GM13977 (cell line): ENCODE data around the gene PTTG1IP.
"Not testable (repeated sequence)": the region's sequence is repeated elsewhere in the genome, so short reads cannot be mapped to it uniquely, and the experiment has no call there.

Experiments
- DNase-seq: peaks from one replicate; pipeline ENCODE4 v3.0.0; 2012; ENCODE audit warnings: low spot score
- in situ Hi-C: fragments of 300-500 bp; cut with MboI; formaldehyde crosslinking; loops from one replicate; pipeline ENCODE4 v1.12.0; 2022; ENCODE audit warnings: low sequenced_read_pairs, low pct_unique_long_range_greater_than_20kb, mixed read lengths, inconsistent platforms; ENCODE audit not compliant: unreplicated experiment
- TF ChIP-seq, protein P1 (sequence below): IDR thresholded peaks from 2 replicates; pipeline ENCODE4 v1.5.1; 2012; ENCODE audit warnings: mild to moderate bottlenecking, control low read depth; ENCODE audit not compliant: insufficient read depth; ENCODE audit errors: extremely low read depth, missing control alignments

PTTG1IP gene

DNA sequence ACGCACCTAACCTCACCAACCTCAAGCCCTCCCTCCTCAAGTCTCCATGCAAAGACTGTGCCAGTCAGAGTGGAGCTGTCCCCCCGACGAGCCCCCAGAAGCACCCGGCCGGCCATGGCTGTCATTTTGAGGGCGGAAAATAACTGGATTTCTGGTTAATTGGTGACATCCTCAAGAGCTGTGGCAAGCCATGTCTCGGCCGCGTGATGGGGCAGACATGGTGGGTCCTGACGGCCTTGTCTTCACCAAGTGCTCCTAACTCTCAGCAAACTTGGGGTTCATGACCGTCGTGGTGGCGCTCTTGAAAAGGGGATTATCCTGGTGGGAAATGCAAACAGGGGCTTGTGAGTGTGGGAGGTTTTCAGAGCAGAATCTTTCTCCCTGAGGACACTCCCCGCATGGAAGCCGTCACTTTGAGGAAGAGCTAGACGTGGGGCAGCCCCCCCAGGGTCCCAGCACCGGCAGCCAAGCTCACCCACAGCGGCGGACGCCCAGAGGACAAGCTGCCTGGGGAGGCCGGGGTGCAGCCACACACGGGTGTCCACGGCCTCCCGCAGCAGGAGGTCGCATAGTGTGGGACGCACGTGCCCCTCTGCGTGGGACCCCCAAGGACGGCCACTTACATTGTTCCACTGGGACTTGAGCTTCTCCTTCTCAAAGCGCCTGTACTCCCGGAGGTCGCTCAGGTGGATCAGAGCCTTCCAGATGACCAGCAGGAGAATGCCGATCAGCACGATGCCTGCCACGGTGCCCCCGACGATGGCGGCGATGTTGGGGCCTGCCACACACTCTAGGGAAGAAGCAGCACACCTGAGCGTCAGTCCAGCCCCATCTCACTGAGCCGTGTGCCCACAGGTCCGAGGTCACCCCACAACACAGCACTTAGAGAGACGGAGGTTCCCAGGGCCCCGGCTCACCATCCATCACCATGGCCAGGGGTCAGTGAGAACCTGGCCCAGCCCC is 12.9 kb upstream of the PTTG1IP start:
- no peak for DNase-seq
- TF ChIP-seq, protein P1, sequence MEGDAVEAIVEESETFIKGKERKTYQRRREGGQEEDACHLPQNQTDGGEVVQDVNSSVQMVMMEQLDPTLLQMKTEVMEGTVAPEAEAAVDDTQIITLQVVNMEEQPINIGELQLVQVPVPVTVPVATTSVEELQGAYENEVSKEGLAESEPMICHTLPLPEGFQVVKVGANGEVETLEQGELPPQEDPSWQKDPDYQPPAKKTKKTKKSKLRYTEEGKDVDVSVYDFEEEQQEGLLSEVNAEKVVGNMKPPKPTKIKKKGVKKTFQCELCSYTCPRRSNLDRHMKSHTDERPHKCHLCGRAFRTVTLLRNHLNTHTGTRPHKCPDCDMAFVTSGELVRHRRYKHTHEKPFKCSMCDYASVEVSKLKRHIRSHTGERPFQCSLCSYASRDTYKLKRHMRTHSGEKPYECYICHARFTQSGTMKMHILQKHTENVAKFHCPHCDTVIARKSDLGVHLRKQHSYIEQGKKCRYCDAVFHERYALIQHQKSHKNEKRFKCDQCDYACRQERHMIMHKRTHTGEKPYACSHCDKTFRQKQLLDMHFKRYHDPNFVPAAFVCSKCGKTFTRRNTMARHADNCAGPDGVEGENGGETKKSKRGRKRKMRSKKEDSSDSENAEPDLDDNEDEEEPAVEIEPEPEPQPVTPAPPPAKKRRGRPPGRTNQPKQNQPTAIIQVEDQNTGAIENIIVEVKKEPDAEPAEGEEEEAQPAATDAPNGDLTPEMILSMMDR: no peak
- in situ Hi-C loops: no loop called here

- in situ Hi-C loops: no loop called here
- no peak for DNase-seq
- TF ChIP-seq, protein P1: no peak
Measured at GRCh38 chr21:44885615-44886014, 12.1 kb upstream of the PTTG1IP start.

- TF ChIP-seq, protein P1: no peak
- in situ Hi-C loops: no loop called here
- no peak for DNase-seq
Measured at GRCh38 chr21:44884097-44884496, 10.6 kb upstream of the PTTG1IP start.

GRCh38 chr21:44883250-44883649 is 9.8 kb upstream of the PTTG1IP start:
- TF ChIP-seq, protein P1: no peak
- in situ Hi-C loops: no loop called here

DNA sequence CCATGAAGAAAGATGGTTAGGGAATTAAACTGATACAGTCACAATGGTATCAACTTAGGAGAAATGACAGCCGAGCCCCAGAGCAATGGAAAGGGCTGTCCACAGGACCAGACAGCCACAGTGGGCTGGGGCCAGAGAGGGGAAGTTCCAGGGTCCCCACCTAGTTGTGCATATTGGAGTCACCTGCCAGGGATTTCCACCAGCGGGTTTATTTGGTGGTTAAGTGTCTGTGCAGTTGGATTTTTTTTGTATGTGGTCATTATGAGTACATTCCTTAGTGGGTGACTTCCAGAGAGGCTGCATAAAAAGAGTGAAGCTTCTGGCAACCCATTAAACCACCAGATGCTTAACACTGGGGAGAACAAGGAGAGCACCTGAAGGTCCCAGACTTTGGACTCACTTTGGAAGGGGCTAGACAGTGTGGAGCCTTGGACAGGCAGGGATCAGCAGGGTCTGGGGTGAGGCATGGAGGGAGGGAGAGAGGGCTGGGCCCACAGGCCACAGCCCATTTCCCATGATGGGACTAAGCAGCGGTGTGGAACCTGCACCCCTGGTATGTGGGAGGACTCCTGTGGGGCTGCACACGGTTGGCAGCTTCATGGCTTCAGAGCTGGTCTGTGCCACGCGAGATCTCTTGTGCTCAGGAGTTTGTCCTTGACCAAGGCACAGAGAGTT is 7.8 kb upstream of the PTTG1IP start:
- TF ChIP-seq, protein P1: no peak
- DNase-seq: no peak
- in situ Hi-C loops: no loop called here

More at GRCh38 chr21:44883250-44883649, 9.8 kb upstream of the PTTG1IP start:
- no peak for DNase-seq

DNA sequence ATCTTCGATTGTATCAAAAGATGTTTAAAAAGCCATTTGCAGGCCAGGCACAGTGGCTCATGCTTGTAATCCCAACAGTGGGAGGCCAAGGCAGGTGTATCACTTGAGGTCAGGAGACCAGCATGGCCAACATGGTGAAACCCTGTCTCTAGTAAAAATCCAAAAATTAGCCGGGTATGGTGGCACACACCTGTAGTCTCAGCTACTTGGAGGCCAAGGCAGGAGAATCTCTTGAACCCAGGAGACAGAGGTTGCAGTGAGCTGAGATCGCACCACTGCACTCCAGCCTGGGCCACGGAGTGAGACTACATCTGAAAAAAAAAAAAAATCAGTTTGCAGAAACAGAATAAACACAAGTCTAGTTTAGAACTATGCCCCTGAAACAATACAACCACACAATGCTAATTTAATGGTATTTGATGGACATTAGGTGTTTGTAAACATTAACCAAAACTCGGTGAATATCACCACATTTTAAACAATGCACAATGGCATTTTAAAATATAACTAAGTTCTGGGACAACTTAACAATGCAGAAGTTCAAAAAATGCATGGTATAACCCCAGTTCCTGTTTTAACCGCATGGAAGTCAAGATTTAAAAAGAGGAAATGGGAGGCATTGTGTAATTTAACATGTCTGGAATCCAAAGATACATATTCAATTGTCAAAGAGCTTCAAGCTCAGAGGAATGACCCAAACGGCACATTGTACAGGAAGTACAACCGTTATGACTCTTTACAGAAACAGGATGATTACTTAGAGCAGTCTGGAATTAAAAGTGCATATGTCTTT is 7.1 kb upstream of the PTTG1IP start:
- in situ Hi-C loops: no loop called here
- TF ChIP-seq, protein P1: no peak
- DNase-seq: no peak

- DNase-seq, in situ Hi-C loops: not testable (repeated sequence)
Measured at GRCh38 chr21:44879238-44879637, 5.7 kb upstream of the PTTG1IP start.
